HCT116 (cell line): ENCODE data around the gene CAPN3. TPM values are rescaled to one million over a fixed set of nuclear protein-coding genes. Genes with fewer than 3 reads are reported as not detected.

Source experiments
- ATAC-seq: fragments of 200-7000 bp; cut with Tn5 transposase; 2 replicates; pipeline ENCODE4 v1.9.1; 2020; ENCODE audit warnings: mild to moderate bottlenecking, moderate library complexity
- BruUV-seq: library from RNA; stranded (reverse); fragments of 400-500 nt; replicated peaks from 2 replicates; lab custom pipeline; 2021; lab: Mats Ljungman, UMichigan
- CTCF ChIA-PET: fragments of 300-600 bp; sonication (Branson Sonifier 250); formaldehyde crosslinking; loops from one replicate; lab custom pipeline; 2021; ENCODE audit warnings: antibody characterized with exemption; lab: Charles Lee
- POLR2A ChIA-PET: fragments of 300-600, 350-600 bp; sonication (Branson Sonifier 250); formaldehyde crosslinking; loops from one replicate; lab custom pipeline; 2021; ENCODE audit warnings: antibody characterized with exemption; lab: Charles Lee
- RAD21 ChIA-PET, 2 experiments: fragments of 300-600 bp; sonication (Branson Sonifier 250); formaldehyde crosslinking; loops; one replicate each; lab custom pipeline; 2023; ENCODE audit warnings: low total read pairs in 2 of 2; ENCODE audit not compliant: uncharacterized antibody in 2 of 2, unreplicated experiment in 2 of 2, low non-redundant PET in 1 of 2; lab: Charles Lee
- DNase-seq: peaks from one replicate; pipeline ENCODE4 v3.0.0-alpha.2; 2010; ENCODE audit warnings: low read depth, low spot score
- H2AFZ ChIP-seq: fragments of 200-600 bp; shearing (Covaris generic), sonication (generic); 2 replicates; pipeline ENCODE4 v1.6.1; 2017; ENCODE audit warnings: low read depth, mixed run types, mixed read lengths, antibody characterized with exemption, low read length; ENCODE audit not compliant: poor library complexity, severe bottlenecking
- H3K27ac ChIP-seq: 2 replicates; pipeline ENCODE4 v1.5.1; 2012; ENCODE audit warnings: low read depth, low read length
- H3K27me3 ChIP-seq: fragments of 200-600 bp; sonication (generic); 2 replicates; pipeline ENCODE4 v1.6.1; 2016; ENCODE audit warnings: mixed run types, low read length, mixed read lengths; ENCODE audit not compliant: insufficient read depth
- H3K36me3 ChIP-seq, 2 experiments: fragments of 200-500 bp in 1 of 2; fragments of 200-600 bp in 1 of 2; sonication (Bioruptor generic) in 1 of 2; sonication (generic) in 1 of 2; 2 replicates each; pipeline versions ENCODE4 v1.5.1 to v1.6.1; 2014 to 2016; ENCODE audit warnings: low read length in 2 of 2, inconsistent platforms in 1 of 2, mixed read lengths in 1 of 2, mixed run types in 1 of 2; ENCODE audit not compliant: insufficient read depth in 2 of 2, control insufficient read depth in 1 of 2
- H3K4me1 ChIP-seq, 2 experiments: fragments of 200-600 bp in 1 of 2; sonication (generic) in 1 of 2; 2 replicates each; pipeline versions ENCODE4 v1.5.1 to v1.6.1; 2012 to 2017; ENCODE audit warnings: low read length in 2 of 2, inconsistent platforms in 1 of 2, mild to moderate bottlenecking in 1 of 2, mixed read lengths in 1 of 2, mixed run types in 1 of 2, moderate library complexity in 1 of 2; ENCODE audit not compliant: insufficient read depth in 2 of 2, control insufficient read depth in 1 of 2
- H3K4me2 ChIP-seq: fragments of 200-600 bp; sonication (generic); 2 replicates; pipeline ENCODE4 v1.6.1; 2017; ENCODE audit warnings: mixed run types, low read length, mixed read lengths
- H3K4me3 ChIP-seq, 2 experiments: fragments of 200-600 bp in 1 of 2; sonication (generic) in 1 of 2; replicated peaks in 1 of 2; 2 replicates each; pipeline ENCODE4 v1.5.1; 2011 to 2016; ENCODE audit warnings: low read length in 2 of 2, control low read depth in 1 of 2, low read depth in 1 of 2, mild to moderate bottlenecking in 1 of 2, mixed read lengths in 1 of 2, mixed run types in 1 of 2
- H3K79me2 ChIP-seq: fragments of 200-600 bp; sonication (generic); 2 replicates; pipeline ENCODE4 v1.6.1; 2017; ENCODE audit warnings: mild to moderate bottlenecking, mixed run types, low read length, moderate library complexity, mixed read lengths; ENCODE audit not compliant: insufficient read depth
- H3K9ac ChIP-seq: fragments of 200-600 bp; sonication (generic); 2 replicates; pipeline ENCODE4 v1.6.1; 2016; ENCODE audit warnings: low read length, mixed read lengths
- H3K9me2 ChIP-seq: fragments of 200-600 bp; sonication (generic), shearing (Covaris generic); 2 replicates; pipeline ENCODE4 v1.6.1; 2017; ENCODE audit warnings: mixed run types, mild to moderate bottlenecking, moderate library complexity; ENCODE audit not compliant: insufficient read depth
- H3K9me3 ChIP-seq, 2 experiments: fragments of 200-500 bp in 1 of 2; fragments of 200-600 bp in 1 of 2; sonication (Bioruptor generic) in 1 of 2; sonication (generic) in 1 of 2; 2 replicates each; pipeline ENCODE4 v1.6.1; 2014 to 2017; ENCODE audit warnings: low read length in 2 of 2, mixed read lengths in 2 of 2, inconsistent platforms in 1 of 2, low read depth in 1 of 2, mild to moderate bottlenecking in 1 of 2, mixed run types in 1 of 2, moderate library complexity in 1 of 2; ENCODE audit not compliant: control insufficient read depth in 1 of 2, insufficient read depth in 1 of 2
- H4K20me1 ChIP-seq: fragments of 200-600 bp; sonication (generic), shearing (Covaris generic); 2 replicates; pipeline ENCODE4 v1.6.1; 2017; ENCODE audit warnings: mixed run types, mild to moderate bottlenecking, moderate library complexity; ENCODE audit not compliant: insufficient read depth
- ATF3 ChIP-seq: IDR thresholded peaks from 2 replicates; pipeline ENCODE4 v1.6.1; 2012
- CBX3 ChIP-seq: IDR thresholded peaks from 2 replicates; pipeline ENCODE4 v1.6.1; 2012; ENCODE audit warnings: low read depth
- CEBPB ChIP-seq: IDR thresholded peaks from 2 replicates; pipeline ENCODE4 v1.6.1; 2012; ENCODE audit warnings: low read depth
- EZH2 ChIP-seq: fragments of 200-600 bp; sonication (generic); IDR thresholded peaks from 2 replicates; pipeline ENCODE4 v1.6.1; 2017; ENCODE audit warnings: antibody characterized with exemption, mixed run types
- EZH2phosphoT487 ChIP-seq: fragments of 200-600 bp; IDR thresholded peaks from 2 replicates; pipeline ENCODE4 v1.6.1; 2018; ENCODE audit warnings: antibody characterized with exemption, borderline replicate concordance
- FOSL1 ChIP-seq: IDR thresholded peaks from 2 replicates; pipeline ENCODE4 v1.6.1; 2012; ENCODE audit warnings: low read depth
- JUND ChIP-seq: IDR thresholded peaks from 2 replicates; pipeline ENCODE4 v1.6.1; 2012
- POLR2AphosphoS5 ChIP-seq: IDR thresholded peaks from 2 replicates; pipeline ENCODE4 v1.6.1; 2011; ENCODE audit warnings: mild to moderate bottlenecking, low read depth, low read length, moderate library complexity
- RAD21 ChIP-seq: IDR thresholded peaks from 2 replicates; pipeline ENCODE4 v1.6.1; 2012; ENCODE audit warnings: low read depth, mild to moderate bottlenecking
- SP1 ChIP-seq: IDR thresholded peaks from 2 replicates; pipeline ENCODE4 v1.6.1; 2012; ENCODE audit warnings: low read depth
- SRF ChIP-seq: IDR thresholded peaks from 2 replicates; pipeline ENCODE4 v1.6.1; 2012; ENCODE audit warnings: low read depth
- TCF7L2 ChIP-seq: IDR thresholded peaks from 2 replicates; pipeline ENCODE4 v1.7.0; 2011; ENCODE audit warnings: borderline replicate concordance, inconsistent platforms; ENCODE audit not compliant: insufficient read depth, insufficient read length; ENCODE audit errors: extremely low read depth
- YY1 ChIP-seq: IDR thresholded peaks from 2 replicates; pipeline ENCODE4 v1.6.1; 2011; ENCODE audit warnings: low read length, low read depth, moderate library complexity, mild to moderate bottlenecking; ENCODE audit not compliant: insufficient replicate concordance; ENCODE audit errors: extremely low read depth
- ZBTB33 ChIP-seq: IDR thresholded peaks from 2 replicates; pipeline ENCODE4 v1.6.1; 2011; ENCODE audit warnings: mild to moderate bottlenecking, low read length, moderate library complexity; ENCODE audit not compliant: insufficient replicate concordance; ENCODE audit errors: extremely low read depth
- intact Hi-C: fragments of 100-400 bp; cut with micrococcal nuclease; formaldehyde crosslinking; loops from 2 replicates; pipeline ENCODE4 v1.10.0; 2022
- total RNA-seq: library from RNA; stranded (reverse); gene quantifications from one replicate; pipeline ENCODE4 v1.2.1, GENCODE V29; 2021; ENCODE audit not compliant: unreplicated experiment

Gene CAPN3
- total RNA-seq, 1 experiment from 2014 or later: 1.8 TPM

DNA sequence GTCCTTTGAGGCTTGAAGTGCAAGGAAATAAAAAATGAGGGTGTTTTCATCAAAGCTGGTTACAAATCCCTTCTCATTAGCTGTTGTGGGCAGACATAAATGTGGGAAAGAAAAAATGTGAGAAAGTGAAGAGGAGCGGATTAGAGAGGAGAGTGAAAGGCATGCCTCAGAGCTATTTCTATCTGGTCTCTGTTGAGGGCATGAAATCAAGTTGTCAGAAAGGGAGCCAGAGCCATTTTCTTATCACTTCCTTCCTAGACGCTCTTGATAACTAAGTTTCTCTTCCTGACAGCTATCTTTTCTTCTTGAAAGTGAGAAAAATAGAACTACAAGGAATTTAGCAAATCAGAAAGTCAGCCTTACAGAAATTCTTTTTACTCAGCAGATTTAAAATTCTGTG is 20.8 kb upstream of the CAPN3 start:
- Histone ChIP-seq H3K27ac (no peak overlapping the region), H3K9me2 (no peaks in the 10 kb centered on the region), H3K9ac (no peak overlapping the region), H3K4me1 (no peaks in the 10 kb centered on the region)
- no peak for DNase-seq
- TF ChIP-seq RAD21 (no peak), FOSL1 (no peak), SRF (no peak), YY1 (no peak), ATF3 (no peak), ZBTB33 (no peak), CEBPB (no peak), TCF7L2 (no peak), JUND (no peak), CBX3 (no peak), POLR2AphosphoS5 (no peak), EZH2 (no peak), SP1 (no peak), EZH2phosphoT487 (no peak)
- TF ChIP-seq, all 23 proteins: peak for 0
- Histone ChIP-seq H2AFZ (no peak overlapping the region), H3K4me3 (no peak overlapping the region), H3K79me2 (no peaks in the 10 kb centered on the region), H3K36me3 (no peaks in the 10 kb centered on the region), H3K9me3 (peaks cover 0 to 3% of the 10 kb centered on the region in 2 experiments; a peak in 2 of 4 replicates), H3K4me2 (no peak overlapping the region), H3K27me3 (no peaks in the 10 kb centered on the region), H4K20me1 (no peaks in the 10 kb centered on the region)
- ChIA-PET CTCF (no interaction called here), RAD21 (no interaction called here), POLR2A (no interaction called here)
- ATAC-seq: no peak
- intact Hi-C loops: no loop called here
- BruUV-seq: no TSS peak
